GM12864 (cell line): ENCODE measurements around the gene PDZRN3.

Source experiments
- DNase-seq: peaks from one replicate; pipeline ENCODE4 v3.0.0-alpha.2; 2011; ENCODE audit warnings: low read depth
- H3K4me3 ChIP-seq: 2 replicates; pipeline ENCODE4 v1.5.1; 2011; ENCODE audit warnings: mild to moderate bottlenecking, low read depth, low read length, control low read depth
- TF ChIP-seq, protein P1 (sequence below): IDR thresholded peaks from 2 replicates; pipeline ENCODE4 v1.5.1; 2011; ENCODE audit warnings: low read depth, mild to moderate bottlenecking, moderate library complexity, low read length, control low read depth, inconsistent platforms; ENCODE audit errors: missing control alignments

Gene PDZRN3

GRCh38 chr3:73663495-73663894 lies 38.8 kb upstream of the PDZRN3 start:
- TF ChIP-seq, protein P1, sequence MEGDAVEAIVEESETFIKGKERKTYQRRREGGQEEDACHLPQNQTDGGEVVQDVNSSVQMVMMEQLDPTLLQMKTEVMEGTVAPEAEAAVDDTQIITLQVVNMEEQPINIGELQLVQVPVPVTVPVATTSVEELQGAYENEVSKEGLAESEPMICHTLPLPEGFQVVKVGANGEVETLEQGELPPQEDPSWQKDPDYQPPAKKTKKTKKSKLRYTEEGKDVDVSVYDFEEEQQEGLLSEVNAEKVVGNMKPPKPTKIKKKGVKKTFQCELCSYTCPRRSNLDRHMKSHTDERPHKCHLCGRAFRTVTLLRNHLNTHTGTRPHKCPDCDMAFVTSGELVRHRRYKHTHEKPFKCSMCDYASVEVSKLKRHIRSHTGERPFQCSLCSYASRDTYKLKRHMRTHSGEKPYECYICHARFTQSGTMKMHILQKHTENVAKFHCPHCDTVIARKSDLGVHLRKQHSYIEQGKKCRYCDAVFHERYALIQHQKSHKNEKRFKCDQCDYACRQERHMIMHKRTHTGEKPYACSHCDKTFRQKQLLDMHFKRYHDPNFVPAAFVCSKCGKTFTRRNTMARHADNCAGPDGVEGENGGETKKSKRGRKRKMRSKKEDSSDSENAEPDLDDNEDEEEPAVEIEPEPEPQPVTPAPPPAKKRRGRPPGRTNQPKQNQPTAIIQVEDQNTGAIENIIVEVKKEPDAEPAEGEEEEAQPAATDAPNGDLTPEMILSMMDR: no peak
- no peak for DNase-seq

GRCh38 chr3:73661265-73661664 lies 36.5 kb upstream of the PDZRN3 start:
- no peak overlapping the region for H3K4me3 ChIP-seq
- TF ChIP-seq, protein P1: no peak
- no peak for DNase-seq

More at GRCh38 chr3:73663495-73663894, 38.8 kb upstream of the PDZRN3 start:
- no peak overlapping the region for H3K4me3 ChIP-seq

DNA sequence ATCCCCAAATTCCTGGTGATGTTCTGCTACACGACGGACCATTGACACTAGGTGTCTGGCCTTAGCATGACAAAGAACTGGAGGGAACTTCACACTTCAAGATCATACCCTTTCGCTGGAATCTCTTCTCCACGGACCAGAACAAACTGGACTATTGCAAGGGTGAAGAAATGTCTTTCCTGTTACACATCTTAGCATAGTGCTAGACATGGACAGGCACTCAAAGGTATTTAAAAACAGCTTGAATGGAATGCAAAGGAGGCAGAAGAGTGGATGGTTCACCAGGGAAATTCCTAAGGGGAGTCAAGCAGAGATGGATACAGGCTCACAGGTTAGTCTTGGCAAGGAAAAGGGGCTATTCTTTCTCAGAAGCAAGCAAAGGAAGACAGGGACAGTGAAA lies 33.5 kb upstream of the PDZRN3 start:
- TF ChIP-seq, protein P1: no peak
- no peak overlapping the region for H3K4me3 ChIP-seq
- DNase-seq: no peak

- TF ChIP-seq, protein P1: no peak
- DNase-seq: no peak
- H3K4me3 ChIP-seq: no peak overlapping the region
Measured at GRCh38 chr3:73657186-73657585, 32.4 kb upstream of the PDZRN3 start.

- no peak overlapping the region for H3K4me3 ChIP-seq
- DNase-seq: no peak
- TF ChIP-seq, protein P1: no peak
Measured at GRCh38 chr3:73656241-73656890, 31.6 kb upstream of the PDZRN3 start.

- TF ChIP-seq, protein P1: no peak
- no peak for DNase-seq
- no peak overlapping the region for H3K4me3 ChIP-seq
Measured at GRCh38 chr3:73655197-73655596, 30.5 kb upstream of the PDZRN3 start.

DNA sequence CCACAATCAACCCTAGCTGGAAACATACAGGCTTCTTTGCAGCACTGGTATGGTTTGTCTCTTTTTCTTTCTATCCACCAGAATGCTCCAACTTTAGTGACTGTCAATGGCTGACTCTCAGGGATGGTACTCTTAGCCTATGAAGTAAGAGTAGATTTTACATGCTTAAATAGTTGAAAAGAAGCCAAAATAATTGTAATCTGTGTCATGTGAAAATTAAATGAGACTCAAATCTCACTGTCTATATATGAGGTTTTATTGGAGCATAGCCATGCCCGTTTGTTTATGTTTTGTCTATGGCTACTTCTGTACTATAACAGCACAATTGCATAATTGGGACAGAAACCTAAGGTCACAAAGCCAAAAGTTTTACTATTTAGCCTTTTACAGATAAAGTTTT lies 29.1 kb upstream of the PDZRN3 start:
- DNase-seq: no peak
- TF ChIP-seq, protein P1: no peak

More for the DNA sequence above, 29.1 kb upstream of the PDZRN3 start:
- H3K4me3 ChIP-seq: no peak overlapping the region
